GM11168 (cell line): ENCODE results near the gene RSBN1L.
"Not testable (repeated sequence)": the region's sequence is repeated elsewhere in the genome, so short reads cannot be mapped to it uniquely, and the experiment has no call there.

Source experiments
- in situ Hi-C: fragments of 300-500 bp; cut with MboI; formaldehyde crosslinking; loops from one replicate; pipeline ENCODE4 v1.12.0; 2022; ENCODE audit warnings: low sequenced_read_pairs; ENCODE audit not compliant: unreplicated experiment

RSBN1L gene

DNA sequence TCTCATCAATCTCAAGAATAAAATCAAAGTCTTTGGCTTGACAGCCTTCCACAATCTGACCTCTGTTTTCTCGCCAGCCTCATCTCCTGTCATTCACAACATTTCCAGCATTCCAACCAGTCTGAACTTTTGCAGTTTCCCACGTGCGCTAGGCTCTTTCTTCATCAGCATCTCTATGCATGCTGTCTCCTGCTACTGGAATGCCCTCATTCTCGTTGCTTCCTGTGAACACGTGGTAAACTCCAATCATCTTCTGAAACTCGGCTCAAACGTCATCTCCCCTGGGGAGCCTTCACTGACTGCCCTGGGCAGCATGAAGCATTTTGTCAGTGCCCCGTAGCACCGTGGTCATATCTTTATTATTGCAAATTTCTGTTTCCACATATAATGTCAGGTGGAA, 12.2 kb upstream of the RSBN1L start:
- in situ Hi-C loops = no loop called here

DNA sequence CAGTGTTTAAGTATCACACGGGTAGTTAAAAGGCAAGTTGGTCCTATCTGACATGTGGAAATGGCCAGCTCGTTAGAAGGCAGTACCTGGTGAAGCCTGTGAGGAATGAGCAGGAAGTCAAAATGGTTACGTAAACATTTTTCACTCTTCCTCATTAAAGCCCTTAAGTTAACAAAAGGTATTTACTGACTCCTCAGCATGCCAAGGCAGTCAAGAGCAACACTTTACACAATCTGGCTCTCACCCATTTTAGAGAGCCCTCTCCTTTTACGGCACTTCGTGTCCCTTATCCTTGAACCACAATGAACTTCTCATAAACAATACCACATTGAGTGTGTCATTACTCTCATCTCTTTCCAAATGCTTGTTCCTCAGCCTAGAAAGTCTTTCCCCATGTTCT, 11.0 kb upstream of the RSBN1L start:
- in situ Hi-C loops = no loop called here

DNA sequence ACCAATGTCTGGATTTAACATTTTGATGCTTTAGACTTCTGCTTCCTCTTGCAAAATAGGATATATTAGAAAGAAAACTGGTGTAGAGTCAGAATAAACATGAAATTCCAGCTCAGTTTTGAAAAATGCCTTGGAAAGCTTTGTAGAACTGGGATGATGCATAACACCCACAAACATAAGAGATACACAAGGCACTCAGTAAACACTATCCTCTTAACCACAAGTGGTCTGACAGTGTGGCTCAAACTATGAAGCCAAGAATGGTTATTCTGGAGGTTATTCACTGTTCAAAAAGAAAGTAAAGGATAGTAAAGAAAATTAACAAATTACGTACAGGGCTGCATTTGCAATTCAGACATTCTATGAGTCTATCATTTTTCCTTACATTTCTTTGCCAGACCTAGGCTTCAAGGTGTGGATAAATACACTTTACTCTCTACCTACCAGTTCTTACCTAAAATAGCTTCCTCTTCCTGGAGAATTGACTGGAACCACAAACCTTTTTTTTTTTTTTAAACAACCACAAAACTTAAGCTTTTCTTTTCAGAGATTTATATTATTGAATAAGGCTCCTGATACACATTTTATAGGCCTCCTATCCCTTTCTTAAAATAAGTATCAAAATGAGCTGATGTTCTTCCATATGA, 9.0 kb upstream of the RSBN1L start:
- in situ Hi-C loops = no loop called here

DNA sequence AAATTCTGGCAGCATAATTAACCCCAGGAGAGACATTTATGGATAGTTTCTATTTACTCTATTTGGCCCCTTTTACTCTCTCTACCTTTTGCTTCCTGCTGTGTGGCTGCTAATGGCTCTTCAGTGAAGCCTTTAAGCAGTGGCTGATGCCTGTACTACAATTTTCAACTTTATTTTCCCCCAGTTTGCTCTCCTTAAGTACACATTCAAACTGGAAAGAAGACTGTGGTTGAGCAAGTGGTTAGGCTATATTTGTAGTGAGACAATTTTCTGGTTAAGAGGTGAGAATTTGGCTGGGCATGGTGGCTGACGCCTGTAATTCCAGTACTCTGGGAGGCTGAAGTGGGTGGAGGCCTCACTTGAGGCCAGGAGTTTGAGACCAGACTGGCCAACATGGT, 8.5 kb upstream of the RSBN1L start:
- in situ Hi-C loops = no loop called here

DNA sequence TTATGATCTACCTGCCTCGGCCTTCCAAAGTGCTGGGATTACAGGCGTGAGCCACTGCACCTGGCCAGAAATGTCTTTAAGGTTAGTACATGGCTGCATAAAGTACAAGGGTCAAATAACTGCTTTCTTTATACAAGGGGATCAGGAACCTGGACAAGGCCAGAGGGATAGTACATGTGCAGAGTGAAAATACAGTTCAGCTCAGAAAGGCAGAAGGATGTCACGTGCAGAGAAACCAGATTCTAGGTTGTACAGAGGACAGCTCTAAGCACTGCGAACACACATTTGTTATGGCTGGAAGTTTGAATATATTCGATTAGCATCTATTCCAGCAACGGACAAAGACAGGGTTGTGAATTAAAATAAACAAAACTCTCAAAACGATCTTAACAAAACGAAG, 6.0 kb upstream of the RSBN1L start:
- in situ Hi-C loops = loop anchor here (10.0 kb wide), 1 partner anchor 65 kb away; no protein-coding TSS in a partner anchor

DNA sequence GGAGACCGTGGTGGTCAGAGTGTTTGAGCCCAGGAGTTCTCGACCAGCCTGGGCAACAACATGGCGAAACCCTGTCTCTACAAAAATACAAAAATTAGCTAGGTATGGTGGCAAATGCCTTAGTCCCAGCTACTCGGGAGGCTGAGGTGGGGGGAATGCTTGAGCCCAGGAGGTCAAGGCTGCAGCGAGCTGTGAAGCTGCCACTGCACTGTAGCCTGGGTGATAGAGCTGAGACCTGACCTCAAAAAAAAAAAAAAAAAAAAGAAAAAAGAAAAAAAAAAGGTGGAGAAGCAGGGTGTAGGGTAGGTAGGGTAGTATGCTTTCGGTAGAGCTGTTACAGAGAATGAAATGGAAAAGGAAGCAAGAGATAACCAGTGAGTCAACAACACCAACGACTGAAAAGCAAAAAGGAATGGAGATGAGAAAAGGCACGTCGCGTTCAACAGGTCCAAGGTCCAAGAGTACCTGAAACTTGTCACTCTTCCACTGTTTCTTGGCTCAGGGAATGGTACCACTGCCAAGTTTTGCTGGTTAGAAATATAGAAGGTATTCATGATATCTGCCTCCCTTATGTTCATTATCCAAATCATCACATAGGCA, 4.3 kb upstream of the RSBN1L start:
- in situ Hi-C loops = loop anchor here (10.0 kb wide), 1 partner anchor 63 kb away; no protein-coding TSS in a partner anchor

DNA sequence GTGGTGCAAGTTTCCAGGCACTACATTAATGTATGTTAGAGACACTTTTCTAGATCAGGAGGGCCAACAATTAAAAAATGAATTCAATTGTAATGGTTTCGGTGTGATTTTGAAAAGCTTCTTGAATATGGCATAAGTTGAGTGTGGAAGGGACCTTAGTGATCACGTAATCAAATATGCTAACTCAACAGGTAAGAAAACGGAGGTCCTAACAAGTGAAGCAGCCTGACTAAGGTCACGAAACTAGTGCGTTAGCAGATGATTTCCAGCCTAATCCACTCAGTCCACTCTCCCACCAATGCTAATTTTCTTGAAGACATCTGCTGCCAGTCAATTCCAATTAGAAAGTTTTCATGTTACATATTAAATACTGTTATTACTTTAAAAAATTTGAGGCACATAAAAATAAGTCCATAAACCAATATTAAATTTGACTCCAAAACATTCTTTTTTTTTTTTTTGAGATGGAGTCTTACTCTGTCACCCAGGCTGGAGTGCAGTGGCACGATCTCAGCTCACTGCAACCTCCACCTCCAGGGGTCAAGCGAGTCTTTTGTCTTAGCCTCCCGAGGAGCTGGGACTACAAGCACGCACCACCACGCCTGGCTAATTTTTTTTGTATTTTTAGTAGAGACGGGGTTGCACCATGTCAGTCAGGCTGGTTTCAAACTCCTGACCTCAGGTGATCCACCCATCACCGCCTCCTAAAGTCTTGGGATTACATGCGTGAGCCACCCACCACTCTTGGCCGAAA, 2.3 kb upstream of the RSBN1L start:
- in situ Hi-C loops = loop anchor here (10.0 kb wide), 1 partner anchor 61 kb away; no protein-coding TSS in a partner anchor

DNA sequence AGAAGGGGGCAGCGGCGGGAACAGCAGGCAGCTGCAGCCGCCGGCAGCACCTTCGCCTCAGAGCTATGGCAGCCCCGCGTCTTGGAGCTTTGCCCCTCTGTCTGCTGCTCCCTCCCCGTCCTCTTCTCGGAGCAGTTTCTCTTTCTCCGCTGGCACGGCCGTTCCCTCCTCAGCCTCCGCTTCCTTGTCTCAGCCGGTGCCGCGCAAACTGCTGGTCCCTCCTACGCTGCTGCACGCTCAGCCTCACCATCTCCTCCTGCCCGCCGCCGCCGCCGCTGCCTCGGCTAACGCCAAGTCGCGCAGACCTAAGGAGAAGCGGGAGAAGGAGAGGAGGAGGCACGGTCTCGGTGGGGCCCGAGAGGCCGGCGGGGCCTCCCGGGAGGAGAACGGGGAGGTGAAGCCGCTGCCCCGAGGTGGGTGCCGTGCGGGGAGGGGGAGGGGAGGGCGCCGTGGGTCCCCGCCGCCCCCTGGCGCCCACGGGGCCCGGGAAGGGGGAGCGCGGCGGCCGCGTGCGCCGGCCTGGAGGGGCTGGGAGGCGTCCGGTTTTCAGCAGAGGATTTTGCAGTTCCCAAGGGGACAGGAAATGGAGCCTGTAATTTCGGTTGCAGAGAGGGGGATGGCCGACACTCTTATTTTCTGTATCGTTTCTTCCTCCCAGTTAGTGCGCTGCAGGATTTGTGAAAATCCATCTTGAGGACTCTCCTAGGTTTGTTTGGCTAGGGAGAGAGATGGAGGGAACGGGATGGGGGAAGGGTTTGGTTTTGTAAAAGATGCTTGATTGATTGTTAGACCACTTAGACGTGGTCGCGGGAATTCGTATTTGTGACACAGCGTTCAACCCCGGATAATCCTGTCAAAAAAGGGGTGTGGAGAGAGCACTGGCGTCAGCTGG, 630 bp downstream of the RSBN1L start:
- in situ Hi-C loops = loop anchor here (10.0 kb wide), 1 partner anchor 58 kb away; no protein-coding TSS in a partner anchor

DNA sequence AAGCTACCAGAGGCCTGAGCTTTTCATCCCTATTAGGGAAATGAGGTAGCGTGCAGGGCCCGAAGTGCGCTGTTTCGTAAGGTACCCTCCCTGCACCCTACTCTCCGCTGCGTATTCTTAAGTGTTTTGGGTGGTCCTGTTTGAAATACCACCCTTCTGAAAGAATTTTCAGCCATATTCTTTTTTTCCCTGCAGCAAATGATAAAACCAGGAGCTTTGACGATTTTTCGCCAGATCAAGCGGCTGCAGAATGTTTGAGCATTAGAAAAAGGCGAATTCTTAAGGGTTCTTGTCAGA, 1.2 kb downstream of the RSBN1L start:
- in situ Hi-C loops = loop anchor here (10.0 kb wide), 1 partner anchor 57 kb away; no protein-coding TSS in a partner anchor

DNA sequence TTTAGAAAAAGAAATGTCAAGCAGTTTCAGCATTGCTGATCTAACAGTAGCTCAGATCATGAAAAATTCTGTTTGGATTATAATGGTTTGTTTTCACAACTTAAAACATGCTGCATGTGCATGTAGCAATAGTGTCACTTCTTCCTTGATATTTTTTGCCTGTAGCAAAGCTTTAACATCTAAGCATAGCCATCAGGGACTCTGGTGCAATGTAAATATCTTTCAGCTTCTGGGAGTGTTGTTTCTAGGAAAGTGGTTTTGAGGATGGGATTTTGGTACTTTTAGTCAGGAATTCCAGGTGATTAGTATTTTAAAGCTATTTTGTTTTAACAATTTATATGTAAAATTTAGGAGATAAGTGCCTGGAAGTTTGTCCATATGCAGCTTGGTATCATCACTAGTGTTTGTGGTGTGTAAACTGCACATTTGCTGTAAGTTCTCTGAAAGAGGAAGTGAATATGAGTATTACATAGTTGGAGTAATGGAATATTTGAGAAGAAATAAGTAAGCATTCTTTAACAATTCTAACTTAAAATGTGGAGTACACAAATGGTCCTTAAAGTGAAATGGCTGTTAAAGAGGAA, 1.9 kb downstream of the RSBN1L start:
- in situ Hi-C loops = loop anchor here (10.0 kb wide), 1 partner anchor 57 kb away; no protein-coding TSS in a partner anchor

DNA sequence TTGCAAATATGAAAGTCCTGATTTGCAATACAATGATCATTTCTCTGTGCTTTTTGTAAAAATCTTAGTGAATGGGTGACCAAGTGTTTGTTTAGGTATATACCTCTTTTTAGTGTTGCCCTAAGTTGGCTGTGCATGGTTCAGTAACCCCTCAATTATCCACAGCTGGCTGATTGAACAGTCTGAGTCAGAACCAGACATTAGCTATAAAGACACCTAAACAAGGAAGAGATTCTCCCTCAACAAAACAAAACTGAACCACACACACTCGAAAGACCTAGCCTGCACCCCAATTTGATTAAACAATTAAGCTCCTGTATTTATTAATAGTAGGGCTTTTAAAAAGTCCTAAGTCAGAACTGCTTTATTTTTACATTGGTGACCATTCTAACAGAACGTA, 2.8 kb downstream of the RSBN1L start:
- in situ Hi-C loops = loop anchor here (10.0 kb wide), 1 partner anchor 56 kb away; no protein-coding TSS in a partner anchor

DNA sequence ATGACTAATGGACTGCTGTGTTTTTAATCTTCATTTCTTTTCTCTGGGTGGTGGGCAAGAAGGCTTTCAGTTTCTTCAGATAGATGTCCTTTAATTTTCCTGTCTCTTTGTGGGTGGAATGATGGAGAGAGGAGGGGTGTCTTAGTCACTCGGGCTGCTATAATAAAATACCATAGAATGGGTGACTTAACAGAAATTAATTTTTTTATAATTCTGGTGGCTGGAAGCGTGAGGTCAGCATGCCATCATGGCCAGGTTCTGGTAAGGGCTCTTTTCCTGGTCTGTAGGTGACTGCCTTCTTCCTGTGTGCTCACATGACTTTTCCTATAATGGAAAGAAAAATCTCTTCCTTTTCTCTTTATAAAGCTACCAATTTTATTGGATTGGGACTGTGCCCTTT, 6.3 kb downstream of the RSBN1L start:
- in situ Hi-C loops = no loop called here

DNA sequence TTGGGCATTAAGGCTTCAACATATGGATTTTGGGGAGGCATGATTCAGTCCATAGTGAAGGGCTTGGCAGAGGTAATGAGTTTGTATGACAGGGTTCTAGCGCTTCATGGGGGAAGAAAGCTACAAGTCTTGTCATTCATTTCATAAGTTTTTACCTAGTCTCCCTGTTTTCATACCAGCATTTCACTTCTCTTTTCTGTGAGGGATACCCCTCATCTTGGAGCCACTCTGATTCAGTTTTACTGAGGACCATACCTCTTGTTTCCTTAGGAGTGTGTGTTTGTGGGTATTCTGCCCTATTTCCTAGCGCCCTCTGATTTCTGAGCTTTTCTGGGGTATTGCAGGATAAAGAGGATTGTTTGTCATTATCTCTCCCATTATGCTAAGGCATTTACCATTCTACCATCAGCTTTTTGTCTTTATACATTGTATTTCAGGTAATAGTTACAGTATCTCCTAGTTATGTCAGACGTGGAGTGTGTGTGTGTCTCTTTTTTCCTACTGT, 6.8 kb downstream of the RSBN1L start:
- in situ Hi-C loops = no loop called here

DNA sequence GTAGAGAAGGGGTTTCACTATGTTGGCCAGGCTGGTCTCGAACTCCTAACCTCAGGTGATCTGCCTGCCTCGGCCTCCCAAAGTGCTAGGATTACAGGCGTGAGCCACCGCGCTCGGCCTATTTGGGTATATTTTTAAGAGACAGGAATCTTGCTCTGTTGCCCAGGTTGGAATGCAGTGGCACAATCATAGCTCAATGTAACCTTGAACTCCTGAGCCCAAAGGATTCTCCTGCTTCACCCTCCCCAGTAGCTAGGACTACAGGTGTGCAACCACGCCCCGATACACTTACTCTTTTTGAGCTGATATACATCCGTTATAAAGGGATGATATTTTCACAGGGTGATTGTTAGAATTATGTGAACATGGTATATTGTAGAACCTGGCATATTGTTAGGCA, 7.4 kb downstream of the RSBN1L start:
- in situ Hi-C loops = not testable (repeated sequence)

DNA sequence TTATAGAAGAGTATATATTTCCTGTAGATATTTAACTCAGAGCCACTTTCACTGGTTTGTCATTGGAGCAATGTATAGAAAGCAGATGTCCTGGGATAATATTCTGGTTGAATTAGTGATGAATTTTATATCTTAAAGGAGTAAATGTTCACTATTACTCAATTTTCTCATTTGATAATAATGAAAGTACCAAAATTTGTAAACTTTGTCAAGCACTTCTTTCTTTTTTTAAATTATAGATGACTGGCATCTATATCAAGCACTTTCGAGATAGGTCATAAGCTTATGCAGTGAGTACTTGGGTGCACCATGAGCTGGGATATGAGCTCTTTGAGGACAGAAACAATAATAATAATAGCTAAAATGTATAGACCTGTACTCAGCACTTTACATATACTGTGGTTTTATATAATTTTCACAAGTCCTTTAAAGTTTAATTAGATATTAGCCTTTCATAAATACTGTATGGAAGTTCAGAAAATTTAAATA, 11.3 kb downstream of the RSBN1L start:
- in situ Hi-C loops = no loop called here

DNA sequence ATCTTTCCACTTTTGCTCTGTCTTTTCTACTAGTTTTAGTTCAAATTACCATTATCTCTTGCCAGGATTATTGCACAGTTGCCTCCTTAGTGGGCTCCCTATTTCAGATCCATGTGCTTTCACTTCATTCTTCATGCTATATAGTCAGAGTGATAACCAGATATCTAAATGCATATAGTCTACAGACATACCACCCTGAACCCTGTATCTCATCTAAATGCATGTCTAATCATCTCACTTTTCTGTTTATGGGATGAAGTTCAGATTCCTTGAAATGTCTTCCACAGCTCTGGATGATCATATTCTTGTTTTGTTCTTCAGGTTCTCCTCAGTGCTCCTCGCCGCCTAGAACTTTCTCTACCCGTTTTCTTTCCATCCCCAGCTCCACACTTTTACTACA, 13.8 kb downstream of the RSBN1L start:
- in situ Hi-C loops = no loop called here

DNA sequence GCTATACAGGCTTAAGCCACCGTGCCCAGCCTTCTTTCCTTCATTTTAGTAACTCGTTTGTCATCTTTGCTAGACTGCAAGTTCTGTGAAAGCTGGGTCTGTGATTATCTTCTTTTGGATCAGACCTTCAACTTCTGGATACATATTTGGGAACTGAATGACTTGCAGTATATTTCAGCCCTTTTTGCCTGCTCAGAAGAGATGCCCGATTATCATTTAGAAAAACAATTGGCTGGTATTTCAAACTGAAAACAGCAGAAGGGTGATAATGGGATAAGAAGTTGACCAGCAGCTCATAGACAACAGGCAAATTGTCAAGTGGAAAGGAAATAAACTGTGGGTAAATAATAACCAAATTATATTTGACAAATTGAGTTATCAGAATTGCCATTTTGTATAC, 14.6 kb downstream of the RSBN1L start:
- in situ Hi-C loops = no loop called here

DNA sequence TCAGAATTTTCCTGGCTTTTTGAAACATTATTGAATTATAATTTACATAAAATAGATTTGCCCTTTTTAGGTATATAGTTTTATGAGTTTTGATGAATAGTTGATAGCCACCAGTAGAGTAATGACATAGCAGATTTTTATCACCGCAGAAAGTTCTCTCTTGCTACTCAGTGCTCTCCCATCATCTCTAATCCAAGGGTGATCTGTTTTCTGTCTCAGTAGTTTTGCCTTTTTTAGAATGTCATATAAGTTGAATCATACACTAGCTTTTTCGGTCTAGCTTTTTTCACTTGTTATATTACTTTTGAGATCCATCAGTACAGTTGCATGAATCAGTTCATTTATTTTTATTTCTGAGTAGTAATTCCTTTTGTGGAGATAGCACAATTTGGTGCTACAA, 17.9 kb downstream of the RSBN1L start:
- in situ Hi-C loops = no loop called here

DNA sequence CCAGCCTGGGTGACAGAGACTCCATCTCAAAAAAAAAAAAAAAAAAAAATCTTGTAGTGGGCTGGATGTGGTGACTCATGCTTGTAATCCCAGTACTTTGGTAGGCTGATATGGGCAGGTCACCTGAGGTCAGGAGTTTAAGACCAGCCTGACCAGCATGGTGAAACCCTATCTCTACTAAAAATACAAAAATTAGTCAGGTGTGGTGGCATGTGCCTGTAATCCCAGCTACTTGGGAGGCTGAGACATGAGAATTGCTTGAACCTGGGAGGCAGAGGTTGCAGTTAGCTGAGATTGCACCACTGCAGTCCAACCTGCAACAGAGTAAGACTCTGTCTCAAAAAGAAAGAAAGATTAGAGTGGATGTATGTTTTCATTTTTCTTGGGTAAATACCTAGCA, 18.7 kb downstream of the RSBN1L start:
- in situ Hi-C loops = not testable (repeated sequence)

DNA sequence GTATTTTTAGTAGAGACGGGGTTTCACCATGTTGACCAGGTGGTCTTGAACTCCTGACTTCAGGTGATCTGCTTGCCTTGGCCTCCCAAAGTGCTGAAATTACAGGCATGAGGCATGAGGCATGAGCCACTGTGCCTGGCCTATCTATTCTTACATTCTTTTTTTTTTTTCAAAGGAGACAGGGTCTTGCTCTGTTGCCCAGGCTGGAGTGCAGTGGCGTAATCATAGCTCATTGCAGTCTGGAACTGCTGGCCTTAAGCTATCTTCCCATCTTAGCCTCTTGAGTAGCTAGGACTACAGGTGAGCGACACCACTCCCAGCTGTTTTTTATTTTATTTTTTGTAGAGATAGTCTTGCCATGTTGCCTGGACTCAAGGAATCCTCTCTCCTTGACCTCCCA, 20.5 kb downstream of the RSBN1L start:
- in situ Hi-C loops = no loop called here
